HG03045 (cell line): ENCODE data around the gene PDZD2.
"Not testable (repeated sequence)": the region's sequence is repeated elsewhere in the genome, so short reads cannot be mapped to it uniquely, and the experiment has no call there.

Source experiments
- ATAC-seq: cut with Tn5 transposase; IDR thresholded peaks from one replicate; pipeline ENCODE4 v1.9.1; 2021; ENCODE audit warnings: mild to moderate bottlenecking, moderate library complexity; ENCODE audit not compliant: unreplicated experiment

Gene PDZD2

GRCh38 chr5:31731710-31732301, 92.9 kb downstream of the PDZD2 start:
- ATAC-seq, result no peak

- ATAC-seq, result not testable (repeated sequence)
These were observed 93.9 kb downstream of the PDZD2 start for GRCh38 chr5:31732821-31733220.

GRCh38 chr5:31733371-31733770, 94.4 kb downstream of the PDZD2 start:
- ATAC-seq, result no peak

GRCh38 chr5:31736127-31736526, 97.2 kb downstream of the PDZD2 start:
- ATAC-seq, result no peak

- no peak for ATAC-seq
These were observed 99.3 kb downstream of the PDZD2 start for GRCh38 chr5:31738199-31738598.

- no peak for ATAC-seq
These were observed 102.6 kb downstream of the PDZD2 start for GRCh38 chr5:31741496-31741895.

- no peak for ATAC-seq
These were observed 104.7 kb downstream of the PDZD2 start for GRCh38 chr5:31743678-31744077.

- no peak for ATAC-seq
These were observed 109.7 kb downstream of the PDZD2 start for GRCh38 chr5:31748458-31749172.

- ATAC-seq, result no peak
These were observed 111.3 kb downstream of the PDZD2 start for GRCh38 chr5:31750215-31750614.

GRCh38 chr5:31751610-31752009, 112.7 kb downstream of the PDZD2 start:
- ATAC-seq, result no peak

- no peak for ATAC-seq
These were observed 114.9 kb downstream of the PDZD2 start for GRCh38 chr5:31753700-31754357.

- ATAC-seq, result no peak
These were observed 115.4 kb downstream of the PDZD2 start for GRCh38 chr5:31754358-31754704.

- ATAC-seq, result no peak
These were observed 116.1 kb downstream of the PDZD2 start for GRCh38 chr5:31754741-31755675.

- no peak for ATAC-seq
These were observed 116.8 kb downstream of the PDZD2 start for GRCh38 chr5:31755676-31756230.

GRCh38 chr5:31757806-31758205, 118.9 kb downstream of the PDZD2 start:
- ATAC-seq, result no peak

- no peak for ATAC-seq
These were observed 120.0 kb downstream of the PDZD2 start for GRCh38 chr5:31758803-31759425.

GRCh38 chr5:31759925-31760324, 121.0 kb downstream of the PDZD2 start:
- ATAC-seq, result no peak

- ATAC-seq, result no peak
These were observed 122.9 kb downstream of the PDZD2 start for GRCh38 chr5:31761877-31762276.

- ATAC-seq, result no peak
These were observed 124.5 kb downstream of the PDZD2 start for GRCh38 chr5:31763424-31763823.

- not testable (repeated sequence) for ATAC-seq
These were observed 125.8 kb downstream of the PDZD2 start for GRCh38 chr5:31764687-31765086.
